HepG2 (cell line): Measurements from ENCODE around the gene DUS1L. TPM values are rescaled to one million over a fixed set of nuclear protein-coding genes. Genes with fewer than 3 reads are reported as not detected.

Experiments used
- CEBPG ChIP-seq: IDR thresholded peaks from 2 replicates; pipeline ENCODE4 v1.6.1; 2016
- FLYWCH1 ChIP-seq: sonication (generic); formaldehyde crosslinking; IDR thresholded peaks from 2 replicates; pipeline ENCODE4 v1.8.1; 2023; ENCODE audit warnings: mild to moderate bottlenecking, missing genetic modification reagents
- HHEX ChIP-seq: IDR thresholded peaks from 2 replicates; pipeline ENCODE4 v1.6.1; 2016; ENCODE audit warnings: control low read depth
- KLF6 ChIP-seq: IDR thresholded peaks from 2 replicates; pipeline ENCODE4 v1.8.0; 2016; ENCODE audit warnings: missing biosample characterization, missing genetic modification reagents
- KMT2A ChIP-seq: sonication (generic); formaldehyde crosslinking; IDR thresholded peaks from 2 replicates; pipeline ENCODE4 v1.4.0; 2020; ENCODE audit warnings: missing genetic modification reagents
- LCORL ChIP-seq, 2 experiments: fragments of 450-650 bp in 1 of 2; sonication (generic) in 1 of 2; formaldehyde crosslinking in 1 of 2; IDR thresholded peaks; 2 replicates each; pipeline versions ENCODE4 v1.5.0 to v1.6.1; 2017 to 2020; ENCODE audit warnings: antibody characterized with exemption in 1 of 2, missing genetic modification reagents in 1 of 2
- NFKBIZ ChIP-seq: IDR thresholded peaks from 2 replicates; pipeline ENCODE4 v1.6.1; 2018; ENCODE audit warnings: missing genetic modification reagents, missing compliant biosample characterization
- NR2F6 ChIP-seq, 2 experiments: IDR thresholded peaks; 2 replicates each; pipeline ENCODE4 v1.6.1; 2016; ENCODE audit warnings: antibody characterized with exemption in 1 of 2, mild to moderate bottlenecking in 1 of 2
- NR3C1 ChIP-seq: sonication (generic); formaldehyde crosslinking; IDR thresholded peaks from 2 replicates; pipeline ENCODE4 v1.4.0; 2020; ENCODE audit warnings: missing genetic modification reagents
- POGK ChIP-seq: sonication (generic); formaldehyde crosslinking; conservative IDR thresholded peaks from 2 replicates; pipeline ENCODE4 v1.8.0; 2022; ENCODE audit warnings: mild to moderate bottlenecking, moderate library complexity, missing genetic modification reagents
- SNAPC2 ChIP-seq: sonication (generic); formaldehyde crosslinking; IDR thresholded peaks from 2 replicates; pipeline ENCODE4 v1.8.1; 2022; ENCODE audit warnings: mild to moderate bottlenecking, missing genetic modification reagents
- SNAPC4 ChIP-seq: sonication (generic); formaldehyde crosslinking; IDR thresholded peaks from 2 replicates; pipeline ENCODE4 v1.4.0; 2020; ENCODE audit warnings: mild to moderate bottlenecking, missing genetic modification reagents
- SNRNP70 ChIP-seq: fragments of 200-400 bp; formaldehyde crosslinking; IDR thresholded peaks from 2 replicates; pipeline ENCODE4 v1.6.1; 2017; ENCODE audit warnings: mild to moderate bottlenecking, low read depth, low read length, moderate library complexity
- SP4 ChIP-seq: sonication (generic); formaldehyde crosslinking; IDR thresholded peaks from 2 replicates; pipeline ENCODE4 v1.8.1; 2023; ENCODE audit warnings: mild to moderate bottlenecking, missing genetic modification reagents
- SRSF4 ChIP-seq: fragments of 200-400 bp; formaldehyde crosslinking; IDR thresholded peaks from one replicate; pipeline ENCODE4 v1.6.1; 2018; ENCODE audit warnings: mild to moderate bottlenecking, low read depth, low read length, moderate library complexity; ENCODE audit not compliant: poor library complexity, severe bottlenecking
- U2AF1 ChIP-seq: fragments of 200-400 bp; formaldehyde crosslinking; optimal IDR thresholded peaks from 2 replicates; pipeline ENCODE3; 2017; ENCODE audit warnings: mild to moderate bottlenecking, low read depth, low read length
- ZBTB44 ChIP-seq: sonication (generic); formaldehyde crosslinking; IDR thresholded peaks from 2 replicates; pipeline ENCODE4 v1.4.0; 2020; ENCODE audit warnings: missing genetic modification reagents
- ZNF225 ChIP-seq: sonication (generic); formaldehyde crosslinking; IDR thresholded peaks from 2 replicates; pipeline ENCODE4 v1.4.0; 2020; ENCODE audit warnings: mild to moderate bottlenecking, missing genetic modification reagents
- ZNF710 ChIP-seq: sonication (generic); formaldehyde crosslinking; IDR thresholded peaks from 2 replicates; pipeline ENCODE4 v1.5.0; 2020; ENCODE audit warnings: mild to moderate bottlenecking, missing genetic modification reagents, borderline replicate concordance
- ZNF749 ChIP-seq: sonication (generic); formaldehyde crosslinking; IDR thresholded peaks from 2 replicates; pipeline ENCODE4 v1.8.0; 2022; ENCODE audit warnings: mild to moderate bottlenecking, missing genetic modification reagents, moderate library complexity, borderline replicate concordance
- polyA plus RNA-seq, 8 experiments: library from polyadenylated mRNA; depleted of rRNA in 3 of 8; stranded (reverse) in 7 of 8; unstranded in 1 of 8; fragments of >200 nt; fragmentation: Illumina TruSeq in 4 of 8; extraction: Trizol in 4 of 8; gene quantifications; 2 replicates each; pipeline versions ENCODE4 v1.2.1 to v1.2.3, GENCODE V29; 2011 to 2016; ENCODE audit warnings: low read depth in 4 of 8, missing spikeins in 1 of 8, mixed read lengths in 1 of 8; ENCODE audit not compliant: insufficient read depth in 1 of 8
- total RNA-seq, 5 experiments: library from RNA; depleted of rRNA; stranded (reverse); fragments of >200 nt; fragmentation: Illumina TruSeq; extraction: Trizol; gene quantifications; 2 replicates each; pipeline ENCODE4 v1.2.3, GENCODE V29; 2016; ENCODE audit warnings: low read depth in 1 of 5

DUS1L gene
- total and polyA plus RNA-seq, 2 of the 13 experiments (the other 11 are each of a cell fraction or from before 2014, with no cell fraction given): 81.0 to 109 TPM

GRCh38 chr17:82076018-82076784 lies 10.6 kb upstream of the DUS1L start (continued):
- TF ChIP-seq SNAPC4 (CRISPR knock-in tag) (no peak), NFKBIZ (no peak), ZBTB44 (no peak), SRSF4 (peak; percentile 17), NR3C1 (CRISPR knock-in tag) (no peak), ZNF225 (CRISPR knock-in tag) (no peak), SNAPC2 (no peak), KLF6 (CRISPR knock-in tag) (no peak), SP4 (no peak), U2AF1 (no peak), HHEX (no peak), ZNF749 (no peak), KMT2A (CRISPR knock-in tag) (no peak), ZNF710 (CRISPR knock-in tag) (0 out of 2 replicates have a peak, but pooled peaks have one; percentile 31), CEBPG (CRISPR knock-in tag) (no peak), SNRNP70 (no peak), NR2F6 (IDR thresholded peaks at IDR 0.05) (no peak), NR2F6 (CRISPR knock-in tag; IDR thresholded peaks at IDR 0.05) (no peak), FLYWCH1 (no peak), LCORL (IDR thresholded peaks at IDR 0.05) (no peak), LCORL (CRISPR knock-in tag; IDR thresholded peaks at IDR 0.05) (no peak), POGK (CRISPR knock-in tag) (no peak)
